WTC11 (cell line): ENCODE results near the gene PIKFYVE. TPM values are rescaled to one million over a fixed set of nuclear protein-coding genes. Genes with fewer than 3 reads are reported as not detected.

Source experiments
- ATAC-seq: fragments of 200-7000 bp; cut with Tn5 transposase; 2 replicates; pipeline ENCODE4 v1.10.0; 2021; ENCODE audit warnings: mild to moderate bottlenecking, moderate library complexity
- CTCF ChIA-PET: fragments of 300-600 bp; sonication (Branson Sonifier 250); formaldehyde crosslinking; loops from one replicate; lab custom pipeline; 2021; ENCODE audit warnings: antibody characterized with exemption; lab: Charles Lee
- POLR2A ChIA-PET: fragments of 350-600 bp; sonication (Branson Sonifier 250); formaldehyde crosslinking; loops from one replicate; lab custom pipeline; 2021; ENCODE audit warnings: antibody characterized with exemption; lab: Charles Lee
- DNase-seq: peaks from one replicate; pipeline ENCODE4 v3.0.0; 2021; ENCODE audit warnings: low spot score
- H3K27ac Mint-ChIP-seq: 2 replicates; pipeline ENCODE4 v1.8.0; 2021; ENCODE audit warnings: mixed read lengths
- H3K27me3 Mint-ChIP-seq: 2 replicates; pipeline ENCODE4 v1.8.0; 2021; ENCODE audit warnings: low read depth, mild to moderate bottlenecking, moderate library complexity, mixed read lengths
- H3K36me3 Mint-ChIP-seq: 2 replicates; pipeline ENCODE4 v1.8.0; 2021; ENCODE audit warnings: mixed read lengths
- H3K4me1 Mint-ChIP-seq: 2 replicates; pipeline ENCODE4 v1.8.0; 2022; ENCODE audit warnings: mixed read lengths
- H3K4me3 Mint-ChIP-seq: 2 replicates; pipeline ENCODE4 v1.8.0; 2021; ENCODE audit warnings: mild to moderate bottlenecking, moderate library complexity, mixed read lengths
- H3K9me3 Mint-ChIP-seq: 2 replicates; pipeline ENCODE4 v1.8.0; 2021; ENCODE audit warnings: mixed read lengths
- GRHL2 ChIP-seq: fragments of 250-450 bp; sonication (Bioruptor Pico); IDR thresholded peaks from 2 replicates; pipeline ENCODE4 v1.8.0; 2022; ENCODE audit warnings: mild to moderate bottlenecking, moderate library complexity; ENCODE audit not compliant: insufficient replicate concordance, severe bottlenecking
- MYBL2 ChIP-seq: sonication (generic); formaldehyde crosslinking; IDR thresholded peaks from 2 replicates; pipeline ENCODE4 v1.8.1; 2023; ENCODE audit warnings: mild to moderate bottlenecking, moderate library complexity, missing genetic modification reagents
- NFATC4 ChIP-seq: fragments of 250-450 bp; sonication (Bioruptor Pico); IDR thresholded peaks from 2 replicates; pipeline ENCODE4 v1.9.0; 2021; ENCODE audit warnings: mild to moderate bottlenecking
- NFE2L1 ChIP-seq: sonication (generic); formaldehyde crosslinking; IDR thresholded peaks from 2 replicates; pipeline ENCODE4 v1.8.1; 2023; ENCODE audit warnings: missing genetic modification reagents
- NR2C2 ChIP-seq: sonication (generic); formaldehyde crosslinking; IDR thresholded peaks from 2 replicates; pipeline ENCODE4 v1.8.0; 2022; ENCODE audit warnings: mild to moderate bottlenecking, missing genetic modification reagents
- TEAD1 ChIP-seq: sonication (generic); formaldehyde crosslinking; IDR thresholded peaks from 2 replicates; pipeline ENCODE4 v1.8.0; 2022; ENCODE audit warnings: mild to moderate bottlenecking, missing genetic modification reagents
- TEAD4 ChIP-seq: sonication (generic); formaldehyde crosslinking; IDR thresholded peaks from 2 replicates; pipeline ENCODE4 v1.8.0; 2022; ENCODE audit warnings: mild to moderate bottlenecking, missing genetic modification reagents
- ZNF121 ChIP-seq: sonication (generic); formaldehyde crosslinking; IDR thresholded peaks from 2 replicates; pipeline ENCODE4 v1.8.0; 2023; ENCODE audit warnings: missing genetic modification reagents
- ZNF138 ChIP-seq: sonication (generic); formaldehyde crosslinking; conservative IDR thresholded peaks from 2 replicates; pipeline ENCODE4 v1.8.1; 2022; ENCODE audit warnings: mild to moderate bottlenecking, moderate library complexity, missing genetic modification reagents
- ZNF219 ChIP-seq: sonication (generic); formaldehyde crosslinking; IDR thresholded peaks from 2 replicates; pipeline ENCODE4 v1.8.0; 2023; ENCODE audit warnings: missing genetic modification reagents, mild to moderate bottlenecking, borderline replicate concordance
- ZNF317 ChIP-seq: sonication (generic); formaldehyde crosslinking; IDR thresholded peaks from 2 replicates; pipeline ENCODE4 v1.8.1; 2023; ENCODE audit warnings: low read depth, mild to moderate bottlenecking, moderate library complexity, missing genetic modification reagents, borderline replicate concordance
- ZNF671 ChIP-seq: fragments of 250-450 bp; sonication (Bioruptor Pico); IDR thresholded peaks from 2 replicates; pipeline ENCODE4 v1.8.0; 2021; ENCODE audit warnings: mild to moderate bottlenecking
- total RNA-seq: library from RNA; stranded (reverse); gene quantifications from 3 replicates; pipeline ENCODE4 v1.2.3, GENCODE V29; 2021
- TF ChIP-seq, protein P1 (sequence below): fragments of 250-450 bp; sonication (Bioruptor Pico); IDR thresholded peaks from 2 replicates; pipeline ENCODE4 v1.8.0; 2021; ENCODE audit warnings: mild to moderate bottlenecking
- TF ChIP-seq, protein P2 (sequence below): sonication (generic); formaldehyde crosslinking; IDR thresholded peaks from 2 replicates; pipeline ENCODE4 v1.8.1; 2023; ENCODE audit warnings: mild to moderate bottlenecking, missing genetic modification reagents, moderate library complexity
- TF ChIP-seq, protein P3 (sequence below): fragments of 250-450 bp; sonication (Bioruptor Pico); IDR thresholded peaks from 2 replicates; pipeline ENCODE4 v2.1.2; 2022; ENCODE audit warnings: mild to moderate bottlenecking, moderate library complexity
- TF ChIP-seq, protein P4 (sequence below): sonication (generic); formaldehyde crosslinking; IDR thresholded peaks from 2 replicates; pipeline ENCODE4 v1.8.1; 2023; ENCODE audit warnings: mild to moderate bottlenecking, moderate library complexity, missing genetic modification reagents
- TF ChIP-seq, protein P5 (sequence below): sonication (generic); formaldehyde crosslinking; IDR thresholded peaks from 2 replicates; pipeline ENCODE4 v1.8.0; 2022; ENCODE audit warnings: mild to moderate bottlenecking, missing genetic modification reagents
- TF ChIP-seq, protein P6 (sequence below): sonication (generic); formaldehyde crosslinking; IDR thresholded peaks from 2 replicates; pipeline ENCODE4 v1.8.1; 2023; ENCODE audit warnings: mild to moderate bottlenecking, missing genetic modification reagents
- TF ChIP-seq, protein P7 (sequence below): fragments of 250-450 bp; sonication (Bioruptor Pico); IDR thresholded peaks from 2 replicates; pipeline ENCODE4 v1.9.0; 2021; ENCODE audit warnings: mild to moderate bottlenecking, borderline replicate concordance

The PIKFYVE gene
- total RNA-seq, 1 experiment from 2014 or later = 36.1 TPM

DNA sequence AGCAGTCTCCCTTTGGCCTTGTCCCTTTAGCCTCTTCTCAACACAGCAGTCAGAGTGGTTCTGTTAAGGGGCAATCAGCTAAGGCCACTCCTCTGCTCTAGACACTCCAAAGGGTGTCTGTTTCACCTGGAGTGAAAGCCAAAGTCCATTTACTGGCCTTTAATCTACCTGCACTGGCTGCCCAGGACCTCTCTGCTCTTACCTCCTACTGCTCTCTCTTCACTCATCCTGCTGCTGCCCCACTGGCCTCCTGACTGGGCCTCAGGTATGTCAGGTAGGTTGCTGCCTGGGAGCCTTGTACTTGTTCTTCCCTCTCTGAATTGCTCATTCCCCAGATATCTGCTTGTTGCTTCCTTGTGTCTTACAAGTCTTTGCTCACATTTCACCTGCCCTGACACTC is 68.2 kb downstream of the PIKFYVE start:
- Mint-ChIP-seq H3K4me3 (no peak overlapping the region), H3K27me3 (no peaks in the 10 kb centered on the region), H3K9me3 (no peaks in the 10 kb centered on the region), H3K27ac (no peak overlapping the region; the same call in 1 of the 2 replicates), H3K4me1 (no peaks in the 10 kb centered on the region), H3K36me3 (peaks cover 49% of the 10 kb centered on the region)
- ATAC-seq = no peak
- ChIA-PET POLR2A (no interaction called here), CTCF (no interaction called here)
- DNase-seq = no peak
- TF ChIP-seq ZNF317 (CRISPR knock-in tag) (no peak), ZNF219 (CRISPR knock-in tag) (no peak), ZNF138 (CRISPR knock-in tag) (no peak), MYBL2 (CRISPR knock-in tag) (no peak), ZNF121 (CRISPR knock-in tag) (no peak), TEAD1 (no peak), ZNF671 (CRISPR knock-in tag) (no peak), NR2C2 (CRISPR knock-in tag) (no peak), TEAD4 (no peak), GRHL2 (CRISPR knock-in tag) (no peak), NFATC4 (CRISPR knock-in tag) (no peak), NFE2L1 (CRISPR knock-in tag) (no peak)
- TF ChIP-seq, protein P1, sequence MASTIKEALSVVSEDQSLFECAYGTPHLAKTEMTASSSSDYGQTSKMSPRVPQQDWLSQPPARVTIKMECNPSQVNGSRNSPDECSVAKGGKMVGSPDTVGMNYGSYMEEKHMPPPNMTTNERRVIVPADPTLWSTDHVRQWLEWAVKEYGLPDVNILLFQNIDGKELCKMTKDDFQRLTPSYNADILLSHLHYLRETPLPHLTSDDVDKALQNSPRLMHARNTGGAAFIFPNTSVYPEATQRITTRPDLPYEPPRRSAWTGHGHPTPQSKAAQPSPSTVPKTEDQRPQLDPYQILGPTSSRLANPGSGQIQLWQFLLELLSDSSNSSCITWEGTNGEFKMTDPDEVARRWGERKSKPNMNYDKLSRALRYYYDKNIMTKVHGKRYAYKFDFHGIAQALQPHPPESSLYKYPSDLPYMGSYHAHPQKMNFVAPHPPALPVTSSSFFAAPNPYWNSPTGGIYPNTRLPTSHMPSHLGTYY (CRISPR knock-in tag) = no peak
- TF ChIP-seq, protein P2, sequence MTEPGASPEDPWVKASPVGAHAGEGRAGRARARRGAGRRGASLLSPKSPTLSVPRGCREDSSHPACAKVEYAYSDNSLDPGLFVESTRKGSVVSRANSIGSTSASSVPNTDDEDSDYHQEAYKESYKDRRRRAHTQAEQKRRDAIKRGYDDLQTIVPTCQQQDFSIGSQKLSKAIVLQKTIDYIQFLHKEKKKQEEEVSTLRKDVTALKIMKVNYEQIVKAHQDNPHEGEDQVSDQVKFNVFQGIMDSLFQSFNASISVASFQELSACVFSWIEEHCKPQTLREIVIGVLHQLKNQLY (CRISPR knock-in tag) = no peak
- TF ChIP-seq, protein P3, sequence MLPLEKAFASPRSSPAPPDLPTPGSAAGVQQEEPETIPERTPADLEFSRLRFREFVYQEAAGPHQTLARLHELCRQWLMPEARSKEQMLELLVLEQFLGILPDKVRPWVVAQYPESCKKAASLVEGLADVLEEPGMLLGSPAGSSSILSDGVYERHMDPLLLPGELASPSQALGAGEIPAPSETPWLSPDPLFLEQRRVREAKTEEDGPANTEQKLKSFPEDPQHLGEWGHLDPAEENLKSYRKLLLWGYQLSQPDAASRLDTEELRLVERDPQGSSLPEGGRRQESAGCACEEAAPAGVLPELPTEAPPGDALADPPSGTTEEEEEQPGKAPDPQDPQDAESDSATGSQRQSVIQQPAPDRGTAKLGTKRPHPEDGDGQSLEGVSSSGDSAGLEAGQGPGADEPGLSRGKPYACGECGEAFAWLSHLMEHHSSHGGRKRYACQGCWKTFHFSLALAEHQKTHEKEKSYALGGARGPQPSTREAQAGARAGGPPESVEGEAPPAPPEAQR (CRISPR knock-in tag) = no peak
- TF ChIP-seq, protein P4, sequence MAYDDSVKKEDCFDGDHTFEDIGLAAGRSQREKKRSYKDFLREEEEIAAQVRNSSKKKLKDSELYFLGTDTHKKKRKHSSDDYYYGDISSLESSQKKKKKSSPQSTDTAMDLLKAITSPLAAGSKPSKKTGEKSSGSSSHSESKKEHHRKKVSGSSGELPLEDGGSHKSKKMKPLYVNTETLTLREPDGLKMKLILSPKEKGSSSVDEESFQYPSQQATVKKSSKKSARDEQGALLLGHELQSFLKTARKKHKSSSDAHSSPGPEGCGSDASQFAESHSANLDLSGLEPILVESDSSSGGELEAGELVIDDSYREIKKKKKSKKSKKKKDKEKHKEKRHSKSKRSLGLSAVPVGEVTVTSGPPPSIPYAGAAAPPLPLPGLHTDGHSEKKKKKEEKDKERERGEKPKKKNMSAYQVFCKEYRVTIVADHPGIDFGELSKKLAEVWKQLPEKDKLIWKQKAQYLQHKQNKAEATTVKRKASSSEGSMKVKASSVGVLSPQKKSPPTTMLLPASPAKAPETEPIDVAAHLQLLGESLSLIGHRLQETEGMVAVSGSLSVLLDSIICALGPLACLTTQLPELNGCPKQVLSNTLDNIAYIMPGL (CRISPR knock-in tag) = no peak
- TF ChIP-seq, protein P5, sequence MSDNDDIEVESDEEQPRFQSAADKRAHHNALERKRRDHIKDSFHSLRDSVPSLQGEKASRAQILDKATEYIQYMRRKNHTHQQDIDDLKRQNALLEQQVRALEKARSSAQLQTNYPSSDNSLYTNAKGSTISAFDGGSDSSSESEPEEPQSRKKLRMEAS (CRISPR knock-in tag) = no peak
- TF ChIP-seq, protein P6, sequence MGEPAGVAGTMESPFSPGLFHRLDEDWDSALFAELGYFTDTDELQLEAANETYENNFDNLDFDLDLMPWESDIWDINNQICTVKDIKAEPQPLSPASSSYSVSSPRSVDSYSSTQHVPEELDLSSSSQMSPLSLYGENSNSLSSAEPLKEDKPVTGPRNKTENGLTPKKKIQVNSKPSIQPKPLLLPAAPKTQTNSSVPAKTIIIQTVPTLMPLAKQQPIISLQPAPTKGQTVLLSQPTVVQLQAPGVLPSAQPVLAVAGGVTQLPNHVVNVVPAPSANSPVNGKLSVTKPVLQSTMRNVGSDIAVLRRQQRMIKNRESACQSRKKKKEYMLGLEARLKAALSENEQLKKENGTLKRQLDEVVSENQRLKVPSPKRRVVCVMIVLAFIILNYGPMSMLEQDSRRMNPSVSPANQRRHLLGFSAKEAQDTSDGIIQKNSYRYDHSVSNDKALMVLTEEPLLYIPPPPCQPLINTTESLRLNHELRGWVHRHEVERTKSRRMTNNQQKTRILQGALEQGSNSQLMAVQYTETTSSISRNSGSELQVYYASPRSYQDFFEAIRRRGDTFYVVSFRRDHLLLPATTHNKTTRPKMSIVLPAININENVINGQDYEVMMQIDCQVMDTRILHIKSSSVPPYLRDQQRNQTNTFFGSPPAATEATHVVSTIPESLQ (CRISPR knock-in tag) = no peak
- TF ChIP-seq, protein P7, sequence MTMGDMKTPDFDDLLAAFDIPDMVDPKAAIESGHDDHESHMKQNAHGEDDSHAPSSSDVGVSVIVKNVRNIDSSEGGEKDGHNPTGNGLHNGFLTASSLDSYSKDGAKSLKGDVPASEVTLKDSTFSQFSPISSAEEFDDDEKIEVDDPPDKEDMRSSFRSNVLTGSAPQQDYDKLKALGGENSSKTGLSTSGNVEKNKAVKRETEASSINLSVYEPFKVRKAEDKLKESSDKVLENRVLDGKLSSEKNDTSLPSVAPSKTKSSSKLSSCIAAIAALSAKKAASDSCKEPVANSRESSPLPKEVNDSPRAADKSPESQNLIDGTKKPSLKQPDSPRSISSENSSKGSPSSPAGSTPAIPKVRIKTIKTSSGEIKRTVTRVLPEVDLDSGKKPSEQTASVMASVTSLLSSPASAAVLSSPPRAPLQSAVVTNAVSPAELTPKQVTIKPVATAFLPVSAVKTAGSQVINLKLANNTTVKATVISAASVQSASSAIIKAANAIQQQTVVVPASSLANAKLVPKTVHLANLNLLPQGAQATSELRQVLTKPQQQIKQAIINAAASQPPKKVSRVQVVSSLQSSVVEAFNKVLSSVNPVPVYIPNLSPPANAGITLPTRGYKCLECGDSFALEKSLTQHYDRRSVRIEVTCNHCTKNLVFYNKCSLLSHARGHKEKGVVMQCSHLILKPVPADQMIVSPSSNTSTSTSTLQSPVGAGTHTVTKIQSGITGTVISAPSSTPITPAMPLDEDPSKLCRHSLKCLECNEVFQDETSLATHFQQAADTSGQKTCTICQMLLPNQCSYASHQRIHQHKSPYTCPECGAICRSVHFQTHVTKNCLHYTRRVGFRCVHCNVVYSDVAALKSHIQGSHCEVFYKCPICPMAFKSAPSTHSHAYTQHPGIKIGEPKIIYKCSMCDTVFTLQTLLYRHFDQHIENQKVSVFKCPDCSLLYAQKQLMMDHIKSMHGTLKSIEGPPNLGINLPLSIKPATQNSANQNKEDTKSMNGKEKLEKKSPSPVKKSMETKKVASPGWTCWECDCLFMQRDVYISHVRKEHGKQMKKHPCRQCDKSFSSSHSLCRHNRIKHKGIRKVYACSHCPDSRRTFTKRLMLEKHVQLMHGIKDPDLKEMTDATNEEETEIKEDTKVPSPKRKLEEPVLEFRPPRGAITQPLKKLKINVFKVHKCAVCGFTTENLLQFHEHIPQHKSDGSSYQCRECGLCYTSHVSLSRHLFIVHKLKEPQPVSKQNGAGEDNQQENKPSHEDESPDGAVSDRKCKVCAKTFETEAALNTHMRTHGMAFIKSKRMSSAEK = no peak
